Activated CD4-positive, alpha-beta T cell treated with anti-CD3 and anti-CD28 coated beads for 48 hours (primary cell): ENCODE measurements around the gene GPC6.
"Not testable (repeated sequence)": the region's sequence is repeated elsewhere in the genome, so short reads cannot be mapped to it uniquely, and the experiment has no call there.

Experiments
- DNase-seq: peaks from one replicate; pipeline ENCODE4 v3.0.0-alpha.2; 2020

The GPC6 gene

DNA sequence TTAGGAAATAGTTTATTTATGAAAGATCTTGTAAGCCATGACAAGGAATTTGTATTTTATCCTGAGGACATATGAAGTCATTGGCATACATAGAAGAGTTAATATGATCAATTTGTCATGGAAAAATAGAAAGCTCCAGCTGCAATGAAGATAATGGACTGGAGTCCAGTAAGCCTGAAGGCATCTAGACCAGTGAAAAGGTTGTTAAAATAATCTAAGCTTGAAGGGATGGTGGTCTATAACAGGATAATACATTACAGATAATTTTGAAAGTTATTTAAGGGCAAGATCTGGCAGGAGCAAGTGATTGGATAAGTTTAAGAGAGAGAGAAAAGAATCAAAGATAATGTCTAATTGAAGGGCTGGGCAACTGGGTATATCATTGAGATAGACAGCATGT lies 224.2 kb downstream of the GPC6 start:
- DNase-seq = no peak

DNA sequence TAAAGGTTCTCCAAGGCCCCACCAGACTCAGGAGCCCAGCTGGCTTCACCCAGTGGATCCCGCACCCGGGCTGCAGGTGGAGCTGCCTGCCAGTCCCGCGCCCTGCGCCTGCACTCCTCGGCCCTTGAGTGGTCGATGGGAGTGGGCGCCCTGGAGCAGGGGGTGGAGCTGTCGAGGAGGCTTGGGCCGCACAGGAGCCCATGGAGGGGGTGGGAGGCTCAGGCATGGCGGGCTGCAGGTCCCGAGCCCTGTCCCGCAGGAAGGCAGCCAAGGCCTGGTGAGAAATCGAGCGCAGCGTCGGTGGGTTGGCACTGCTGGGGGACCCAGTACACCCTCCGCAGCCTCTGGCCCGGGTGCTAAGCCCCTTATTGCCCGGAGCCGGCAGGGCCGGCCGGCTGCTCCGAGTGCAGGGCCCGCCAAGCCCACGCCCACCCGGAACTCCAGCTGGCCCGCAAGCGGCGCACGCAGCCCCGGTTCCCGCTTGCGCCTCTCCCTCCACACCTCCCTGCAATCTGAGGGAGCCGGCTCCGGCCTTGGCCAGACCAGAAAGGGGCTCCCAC lies 228.1 kb downstream of the GPC6 start:
- DNase-seq = not testable (repeated sequence)

- no peak for DNase-seq
Measured at GRCh38 chr13:93455861-93456260, 229.3 kb downstream of the GPC6 start.

GRCh38 chr13:93460005-93460404 lies 233.4 kb downstream of the GPC6 start:
- no peak for DNase-seq

DNA sequence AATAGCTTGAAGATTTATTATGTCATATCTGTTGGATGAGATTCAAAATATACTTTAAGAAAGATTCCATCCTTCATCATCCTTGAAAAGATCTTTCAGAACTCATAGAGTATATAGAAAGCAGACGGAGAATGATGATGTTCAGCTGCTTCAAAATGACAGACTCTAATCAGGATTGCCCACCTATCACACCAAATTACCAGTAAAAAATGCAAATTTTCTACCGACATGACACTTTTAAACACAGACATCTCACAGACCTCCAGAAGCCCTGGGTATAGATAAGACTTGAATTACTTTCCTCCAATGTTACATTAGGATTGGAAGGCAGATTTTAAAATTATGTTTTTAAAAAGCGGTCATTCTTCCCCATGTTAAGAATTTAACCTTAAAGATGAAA lies 235.5 kb downstream of the GPC6 start:
- no peak for DNase-seq

DNA sequence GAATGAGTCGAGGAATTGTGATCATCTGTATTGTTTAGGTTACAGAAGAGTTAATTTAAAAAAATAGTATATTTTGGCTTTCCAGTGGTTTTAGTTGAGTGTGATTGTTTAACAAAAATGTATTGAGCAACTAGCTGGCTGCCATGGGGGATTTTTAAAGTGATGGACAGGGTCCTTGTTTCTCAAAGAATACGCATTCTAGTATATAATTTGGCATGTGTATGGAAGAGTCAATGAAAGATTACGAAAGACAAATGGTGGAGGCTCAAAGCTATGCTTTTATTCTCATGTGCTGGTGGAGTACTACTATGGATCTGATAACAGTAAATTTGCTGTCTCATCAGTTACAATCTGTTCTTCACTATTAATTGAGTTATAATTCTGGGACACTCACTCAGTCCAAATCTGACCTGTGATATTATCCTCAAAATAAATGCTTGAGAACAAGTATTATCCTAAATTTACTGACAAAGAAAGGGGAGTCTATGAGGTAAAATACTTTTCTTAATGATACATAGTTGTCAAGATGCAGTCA lies 240.0 kb downstream of the GPC6 start:
- DNase-seq = no peak

- no peak for DNase-seq
Measured at GRCh38 chr13:93467175-93467574, 240.6 kb downstream of the GPC6 start.

GRCh38 chr13:93468433-93468832 lies 241.8 kb downstream of the GPC6 start:
- DNase-seq = no peak

DNA sequence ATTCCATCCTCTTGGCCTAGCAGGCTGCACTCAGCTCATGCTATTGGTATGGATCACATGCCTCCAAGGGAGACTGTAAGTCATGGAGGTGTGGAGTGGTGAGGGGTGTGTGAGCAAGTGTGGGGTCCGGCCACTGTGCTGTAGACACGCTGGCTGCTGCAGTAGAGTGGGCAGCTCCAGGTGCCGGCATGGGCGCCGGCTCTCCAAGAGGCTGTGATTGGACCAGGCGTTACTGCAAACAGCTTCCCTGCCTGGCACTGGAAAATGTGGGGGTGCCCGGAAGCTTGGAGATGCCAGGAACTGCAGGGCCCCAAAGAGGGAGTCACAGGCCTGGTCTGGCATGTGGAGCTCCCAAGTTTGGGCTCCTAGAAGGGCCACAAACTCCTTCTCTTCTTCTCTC lies 245.7 kb downstream of the GPC6 start:
- DNase-seq = no peak

- DNase-seq = no peak
Measured at GRCh38 chr13:93472814-93473296, 246.2 kb downstream of the GPC6 start.

- no peak for DNase-seq
Measured at GRCh38 chr13:93473441-93474270, 247.0 kb downstream of the GPC6 start.

DNA sequence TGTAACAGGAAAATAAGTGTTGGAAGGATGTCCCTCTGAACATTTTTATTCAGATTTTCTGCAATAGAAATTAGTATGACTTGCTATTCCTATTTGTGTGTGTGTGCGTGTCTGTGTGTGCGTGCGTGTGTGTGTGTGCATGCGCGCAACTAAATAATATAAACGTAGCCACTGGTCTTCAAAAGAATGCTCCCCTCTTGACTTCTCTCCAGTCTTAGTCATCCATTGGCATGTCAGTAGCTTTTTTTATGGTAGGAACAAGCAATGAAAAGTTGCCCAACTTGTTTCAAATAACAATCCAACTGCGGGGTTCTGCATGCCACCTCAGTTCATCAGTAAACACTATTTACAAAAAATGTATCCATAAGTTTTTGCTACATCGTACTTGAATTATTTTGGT lies 249.6 kb downstream of the GPC6 start:
- DNase-seq = no peak

- DNase-seq = no peak
Measured at GRCh38 chr13:93477238-93477637, 250.6 kb downstream of the GPC6 start.

- DNase-seq = no peak
Measured at GRCh38 chr13:93480553-93481106, 254.0 kb downstream of the GPC6 start.

GRCh38 chr13:93496117-93496516 lies 269.5 kb downstream of the GPC6 start:
- DNase-seq = not testable (repeated sequence)

- DNase-seq = no peak
Measured at GRCh38 chr13:93496985-93497673, 270.5 kb downstream of the GPC6 start.

DNA sequence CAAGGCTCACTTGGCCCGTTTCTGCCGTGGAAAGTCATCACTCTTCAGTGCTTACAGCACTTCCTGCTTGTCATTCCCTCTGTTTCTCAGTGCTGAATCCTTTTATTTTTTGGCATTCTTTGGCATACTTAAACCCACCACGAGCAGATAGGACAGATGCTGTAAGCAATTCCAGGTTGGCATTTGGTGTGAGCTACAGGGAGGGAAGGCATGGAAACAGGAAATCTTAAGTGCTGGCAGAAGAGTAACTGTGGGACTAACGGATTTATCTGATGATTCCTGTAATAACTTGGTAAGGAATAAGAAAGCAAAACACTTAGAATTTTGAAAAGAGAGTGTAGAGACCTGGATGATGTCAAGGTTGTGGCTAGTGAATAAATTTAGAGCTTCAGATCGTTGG lies 273.4 kb downstream of the GPC6 start:
- no peak for DNase-seq

DNA sequence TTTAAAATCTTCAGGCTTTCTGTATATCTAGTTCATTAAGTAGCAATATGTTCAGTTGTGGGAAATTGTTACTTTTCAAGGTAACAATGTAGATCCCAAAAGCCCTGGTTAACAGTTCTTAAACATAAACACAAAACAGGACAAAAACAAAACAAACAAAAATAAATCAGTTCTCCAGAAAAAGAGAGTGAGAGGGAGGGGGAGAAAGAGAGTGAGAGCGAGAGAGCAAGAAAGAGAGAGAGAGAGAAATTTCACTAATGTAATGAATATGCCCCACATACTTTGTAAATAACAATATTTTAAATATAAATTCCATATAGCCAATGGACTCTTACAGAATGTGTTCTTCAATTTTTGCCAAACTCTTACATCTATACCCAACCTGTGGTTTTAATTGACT lies 275.5 kb downstream of the GPC6 start:
- no peak for DNase-seq

- DNase-seq = no peak
Measured at GRCh38 chr13:93502987-93503615, 276.5 kb downstream of the GPC6 start.

- no peak for DNase-seq
Measured at GRCh38 chr13:93505104-93505952, 278.7 kb downstream of the GPC6 start.

GRCh38 chr13:93511011-93511410 lies 284.4 kb downstream of the GPC6 start:
- no peak for DNase-seq

GRCh38 chr13:93515267-93515666 lies 288.7 kb downstream of the GPC6 start:
- DNase-seq = no peak
